Peyer's patch (tissue), 4 donors: ENCODE data around the gene PDXK. TPM values are rescaled to one million over a fixed set of nuclear protein-coding genes. Genes with fewer than 3 reads are reported as not detected.

Source experiments
- DNase-seq, 3 donors: peaks; one replicate each; pipeline ENCODE4 v3.0.0-alpha.2; 2017 to 2019
- H3K27ac ChIP-seq, 4 donors: fragments of 200-600 bp; sonication (generic); one replicate each; pipeline ENCODE4 v1.5.1; 2016 to 2019
- H3K27me3 ChIP-seq, 2 donors: fragments of 200-600 bp; sonication (generic); one replicate each; pipeline ENCODE4 v1.5.1; 2019
- H3K36me3 ChIP-seq, 3 donors: fragments of 200-600 bp; sonication (generic); one replicate each; pipeline ENCODE4 v1.5.1; 2016 to 2019
- H3K4me1 ChIP-seq, 4 donors: fragments of 200-600 bp; sonication (generic); one replicate each; pipeline ENCODE4 v1.5.1; 2016 to 2019
- H3K4me3 ChIP-seq, 4 donors: fragments of 200-600 bp; sonication (generic); 1 replicate in 3 of 4; 2 replicates in 1 of 4; pipeline ENCODE4 v1.5.1; 2016 to 2019; ENCODE audit warnings: mild to moderate bottlenecking in 1 of 4
- H3K9me3 ChIP-seq, 4 donors: fragments of 200-600 bp; sonication (generic); one replicate each; pipeline ENCODE4 v1.5.1; 2016 to 2019; ENCODE audit warnings: mild to moderate bottlenecking in 1 of 4
- POLR2A ChIP-seq, 2 donors: fragments of 450-650 bp; IDR thresholded peaks; one replicate each; pipeline ENCODE4 v1.5.1; 2017; ENCODE audit warnings: antibody characterized with exemption in 2 of 2, mild to moderate bottlenecking in 2 of 2, moderate library complexity in 2 of 2
- total RNA-seq, 4 donors: library from RNA; depleted of rRNA; stranded (reverse); fragments of >200 nt; gene quantifications; one replicate each; pipeline ENCODE4 v1.1.0, GENCODE V29; 2016
- TF ChIP-seq, protein P1 (sequence below), 6 experiments: fragments of 450-650 bp in 4 of 6; fragments of 200-600 bp in 2 of 6; sonication (generic) in 1 of 6; IDR thresholded peaks; one replicate each; pipeline ENCODE4 v1.5.1; 2017 to 2019; ENCODE audit warnings: antibody characterized with exemption in 6 of 6, mild to moderate bottlenecking in 3 of 6, moderate library complexity in 1 of 6

PDXK gene
- total RNA-seq, 4 donors from 2014 or later, result 83.3 to 206 (median 152) TPM

DNA sequence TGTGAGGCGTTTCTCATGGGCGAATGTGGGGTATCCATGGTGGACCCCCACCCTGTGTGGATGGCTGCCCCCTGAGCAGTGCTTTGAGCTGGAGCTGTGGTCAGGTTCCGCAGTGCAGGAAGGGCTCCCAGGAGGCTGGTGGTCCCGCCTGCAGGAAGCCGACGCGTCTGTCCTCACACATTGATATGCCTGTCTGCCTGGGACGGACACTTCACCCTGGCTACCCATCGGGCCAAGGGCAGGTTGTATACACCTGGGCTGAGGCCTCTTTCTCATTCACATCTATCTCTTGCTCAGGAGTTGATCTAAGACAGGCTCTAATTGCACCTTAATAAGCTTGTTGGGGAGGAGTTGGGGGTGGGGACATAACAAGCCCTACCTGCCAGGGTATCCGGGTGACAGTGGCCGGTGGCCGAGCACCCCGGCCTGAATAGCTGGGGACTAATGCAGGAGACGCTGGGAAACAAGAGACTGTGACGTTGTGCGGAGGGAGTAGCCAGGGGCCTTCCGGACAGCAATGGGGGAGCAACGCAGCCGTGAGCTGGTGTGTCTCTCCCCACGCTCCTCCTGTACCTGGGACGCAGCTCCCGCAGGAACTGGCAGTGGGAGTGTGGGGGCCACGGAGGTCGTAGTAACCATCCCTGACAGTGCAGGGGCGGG is 21.7 kb downstream of the PDXK start:
- Histone ChIP-seq H3K27ac (peak overlapping the region in 2 of 4 donors; percentile 65 to 76), H3K36me3 (peaks cover 0 to 56% (median 0%) of the 10 kb centered on the region in 3 donors), H3K4me1 (peaks cover 0 to 26% (median 0%) of the 10 kb centered on the region in 4 donors), H3K9me3 (no peaks in the 10 kb centered on the region), H3K27me3 (no peaks in the 10 kb centered on the region), H3K4me3 (no peak overlapping the region)
- peak; percentile 22 to 28 for TF ChIP-seq POLR2A (IDR thresholded peaks at IDR 0.05)
- TF ChIP-seq, protein P1, sequence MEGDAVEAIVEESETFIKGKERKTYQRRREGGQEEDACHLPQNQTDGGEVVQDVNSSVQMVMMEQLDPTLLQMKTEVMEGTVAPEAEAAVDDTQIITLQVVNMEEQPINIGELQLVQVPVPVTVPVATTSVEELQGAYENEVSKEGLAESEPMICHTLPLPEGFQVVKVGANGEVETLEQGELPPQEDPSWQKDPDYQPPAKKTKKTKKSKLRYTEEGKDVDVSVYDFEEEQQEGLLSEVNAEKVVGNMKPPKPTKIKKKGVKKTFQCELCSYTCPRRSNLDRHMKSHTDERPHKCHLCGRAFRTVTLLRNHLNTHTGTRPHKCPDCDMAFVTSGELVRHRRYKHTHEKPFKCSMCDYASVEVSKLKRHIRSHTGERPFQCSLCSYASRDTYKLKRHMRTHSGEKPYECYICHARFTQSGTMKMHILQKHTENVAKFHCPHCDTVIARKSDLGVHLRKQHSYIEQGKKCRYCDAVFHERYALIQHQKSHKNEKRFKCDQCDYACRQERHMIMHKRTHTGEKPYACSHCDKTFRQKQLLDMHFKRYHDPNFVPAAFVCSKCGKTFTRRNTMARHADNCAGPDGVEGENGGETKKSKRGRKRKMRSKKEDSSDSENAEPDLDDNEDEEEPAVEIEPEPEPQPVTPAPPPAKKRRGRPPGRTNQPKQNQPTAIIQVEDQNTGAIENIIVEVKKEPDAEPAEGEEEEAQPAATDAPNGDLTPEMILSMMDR (IDR thresholded peaks at IDR 0.05), result no peak
- peak in 2 of 3 donors; percentile 77 to 81 for DNase-seq

DNA sequence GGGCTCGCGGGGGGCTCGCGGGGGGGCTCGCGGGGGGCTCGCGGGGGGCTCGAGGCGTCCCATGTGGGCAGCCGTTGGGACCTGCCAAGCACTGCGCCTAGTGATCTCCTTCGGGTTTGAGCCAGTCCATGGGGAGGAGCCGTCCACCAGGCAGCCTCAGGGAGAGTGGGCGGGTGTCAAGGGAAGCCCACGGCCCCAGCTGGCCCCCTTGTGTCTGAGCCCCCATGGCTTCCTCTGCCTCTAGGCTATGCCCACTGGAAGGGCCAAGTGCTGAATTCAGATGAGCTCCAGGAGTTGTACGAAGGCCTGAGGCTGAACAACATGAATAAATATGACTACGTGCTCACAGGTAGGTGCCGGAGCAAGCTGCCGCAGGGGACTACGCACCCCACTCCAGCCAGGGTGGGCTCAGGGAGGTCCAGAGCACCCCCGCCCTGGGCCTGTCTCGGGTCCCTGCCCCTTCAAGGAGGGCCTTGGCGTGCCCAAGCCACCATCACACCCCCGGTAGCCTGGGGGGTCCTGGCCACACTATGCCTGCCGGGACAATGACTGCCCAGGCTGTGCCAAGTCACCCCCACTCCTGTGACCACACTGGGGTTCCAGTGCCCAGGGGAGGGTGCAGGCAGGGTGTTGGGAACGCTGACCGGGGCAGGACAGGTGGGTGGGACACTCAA is 22.6 kb downstream of the PDXK start:
- no peaks in the 10 kb centered on the region for H3K27me3 ChIP-seq
- no peak overlapping the region for H3K27ac ChIP-seq
- H3K4me3 ChIP-seq, result no peak overlapping the region
- DNase-seq, result no peak
- no peaks in the 10 kb centered on the region for H3K9me3 ChIP-seq
- peaks cover 0 to 57% (median 0%) of the 10 kb centered on the region in 3 donors for H3K36me3 ChIP-seq
- peaks cover 0 to 26% (median 0%) of the 10 kb centered on the region in 4 donors for H3K4me1 ChIP-seq
- TF ChIP-seq, protein P1 (IDR thresholded peaks at IDR 0.05), result no peak
- no peak for TF ChIP-seq POLR2A (IDR thresholded peaks at IDR 0.05)

DNA sequence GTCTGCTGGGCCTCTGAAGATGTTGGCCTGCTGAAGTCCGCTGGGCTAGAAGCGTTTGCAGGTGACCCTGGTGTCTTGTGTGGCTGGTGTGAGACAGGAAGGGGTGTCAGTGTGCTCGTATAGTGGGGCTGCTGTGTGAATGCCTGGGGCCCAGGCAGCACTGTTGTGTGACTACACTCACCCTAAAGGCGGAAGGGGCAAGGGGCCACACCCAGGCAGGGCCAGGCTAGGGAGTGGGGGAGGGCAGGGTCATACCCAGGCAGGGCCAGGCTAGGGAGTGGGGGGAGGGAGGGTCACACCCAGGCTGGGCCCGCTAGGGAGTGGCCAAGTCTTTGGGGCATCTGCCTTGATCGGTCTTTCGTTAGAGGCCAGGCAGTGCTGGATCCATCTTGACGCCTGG is 25.0 kb downstream of the PDXK start:
- DNase-seq, result no peak
- no peak overlapping the region for H3K27ac ChIP-seq
- H3K27me3 ChIP-seq, result no peaks in the 10 kb centered on the region
- no peak for TF ChIP-seq POLR2A (IDR thresholded peaks at IDR 0.05)
- TF ChIP-seq, protein P1 (IDR thresholded peaks at IDR 0.05), result no peak
- peaks cover 0 to 12% (median 0%) of the 10 kb centered on the region in 4 donors for H3K4me1 ChIP-seq
- peaks cover 0 to 67% (median 0%) of the 10 kb centered on the region in 3 donors for H3K36me3 ChIP-seq
- H3K9me3 ChIP-seq, result no peaks in the 10 kb centered on the region
- H3K4me3 ChIP-seq, result no peak overlapping the region

DNA sequence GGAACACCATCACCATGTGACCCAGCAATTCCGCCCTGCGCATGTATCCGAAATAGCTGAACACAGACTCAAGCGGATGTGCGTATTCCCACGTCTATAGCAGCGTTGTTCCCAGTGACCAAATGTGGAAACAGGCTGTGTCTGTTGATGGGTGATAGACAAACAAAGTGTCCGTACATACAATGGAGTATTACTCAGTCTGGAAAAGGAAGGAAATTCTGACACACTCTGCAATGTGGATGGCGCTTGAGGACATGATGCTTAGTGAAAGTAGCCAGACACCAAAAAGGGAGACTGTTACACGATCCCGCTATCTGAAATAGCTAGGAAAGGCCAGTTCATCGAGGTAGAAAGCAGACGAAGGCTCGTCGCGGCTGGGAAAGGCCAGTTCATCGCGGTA is 25.8 kb downstream of the PDXK start:
- Histone ChIP-seq H3K27me3 (no peaks in the 10 kb centered on the region), H3K4me3 (no peak overlapping the region), H3K4me1 (peaks cover 0 to 10% (median 0%) of the 10 kb centered on the region in 4 donors), H3K27ac (no peak overlapping the region), H3K9me3 (no peaks in the 10 kb centered on the region), H3K36me3 (peaks cover 0 to 75% (median 0%) of the 10 kb centered on the region in 3 donors)
- TF ChIP-seq POLR2A (IDR thresholded peaks at IDR 0.05), result no peak
- TF ChIP-seq, protein P1 (IDR thresholded peaks at IDR 0.05), result no peak
- DNase-seq, result no peak

DNA sequence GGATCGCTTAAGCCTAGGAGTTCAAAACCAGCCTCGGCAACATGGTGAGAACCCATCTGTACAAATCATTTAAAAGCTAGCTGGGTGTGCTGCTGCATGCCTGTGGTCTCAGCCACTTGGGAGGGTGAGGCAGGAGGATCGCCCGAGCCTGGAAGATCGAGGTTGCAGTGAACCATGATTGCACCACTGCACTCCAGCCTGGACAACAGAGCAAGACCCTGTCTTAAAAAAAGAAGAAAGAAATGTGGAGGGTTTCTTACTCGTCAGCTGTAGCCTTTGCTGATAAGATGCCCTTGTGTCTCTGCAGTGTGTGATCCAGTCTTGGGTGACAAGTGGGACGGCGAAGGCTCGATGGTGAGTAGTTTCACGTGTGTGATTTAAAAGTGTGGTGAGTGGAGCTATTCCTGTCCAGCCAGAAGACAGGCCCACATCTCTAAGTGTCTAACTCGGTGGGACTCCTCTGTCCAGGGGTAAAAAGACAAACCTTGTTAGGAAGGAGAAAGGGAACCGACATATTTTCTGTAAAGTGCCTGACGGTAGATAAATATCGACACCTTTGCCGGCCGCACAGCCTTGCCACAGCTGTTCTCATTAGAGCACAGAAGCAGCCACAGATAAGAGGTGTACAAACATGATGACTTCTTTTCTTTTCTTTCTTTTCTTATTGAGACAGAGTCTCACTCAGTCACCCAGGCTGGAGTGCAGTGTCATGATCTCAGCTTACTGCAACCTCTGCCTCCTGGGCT is 27.0 kb downstream of the PDXK start:
- H3K27ac ChIP-seq, result no peak overlapping the region
- TF ChIP-seq, protein P1 (IDR thresholded peaks at IDR 0.05), result no peak
- no peak for TF ChIP-seq POLR2A (IDR thresholded peaks at IDR 0.05)
- no peaks in the 10 kb centered on the region for H3K9me3 ChIP-seq
- H3K27me3 ChIP-seq, result no peaks in the 10 kb centered on the region
- no peaks in the 10 kb centered on the region for H3K4me1 ChIP-seq
- no peak overlapping the region for H3K4me3 ChIP-seq
- peaks cover 0 to 87% (median 0%) of the 10 kb centered on the region in 3 donors for H3K36me3 ChIP-seq
- DNase-seq, result no peak
